ENCODE measurements around the gene HTD2. TPM values are rescaled to one million over a fixed set of nuclear protein-coding genes. Genes with fewer than 3 reads are reported as not detected.

The HTD2 gene
- total RNA-seq (2022) (8.2 and 13.2 TPM in 2 replicates), Bru-seq, nascent RNA (percentile 87 among the genes with signal in this experiment), BruChase-seq, experiment 1, labeled RNA remaining after a 2-hour chase (percentile 74 among the genes with signal in this experiment), BruChase-seq, experiment 2, labeled RNA remaining after a 6-hour chase (percentile 66 among the genes with signal in this experiment)
- long read RNA-seq, transcript HTD2-206 (5 exons, 1,378 nt): major isoform, 16 of 23 reads
- long read RNA-seq, transcript HTD2-201 (5 exons, 1,508 nt): minor isoform, 6 of 23 reads
- long read RNA-seq, partial matches to known transcripts: 1 of 23 reads
- long read RNA-seq, other reads (novel, unspliced or antisense): 0 of 23 reads

DNA sequence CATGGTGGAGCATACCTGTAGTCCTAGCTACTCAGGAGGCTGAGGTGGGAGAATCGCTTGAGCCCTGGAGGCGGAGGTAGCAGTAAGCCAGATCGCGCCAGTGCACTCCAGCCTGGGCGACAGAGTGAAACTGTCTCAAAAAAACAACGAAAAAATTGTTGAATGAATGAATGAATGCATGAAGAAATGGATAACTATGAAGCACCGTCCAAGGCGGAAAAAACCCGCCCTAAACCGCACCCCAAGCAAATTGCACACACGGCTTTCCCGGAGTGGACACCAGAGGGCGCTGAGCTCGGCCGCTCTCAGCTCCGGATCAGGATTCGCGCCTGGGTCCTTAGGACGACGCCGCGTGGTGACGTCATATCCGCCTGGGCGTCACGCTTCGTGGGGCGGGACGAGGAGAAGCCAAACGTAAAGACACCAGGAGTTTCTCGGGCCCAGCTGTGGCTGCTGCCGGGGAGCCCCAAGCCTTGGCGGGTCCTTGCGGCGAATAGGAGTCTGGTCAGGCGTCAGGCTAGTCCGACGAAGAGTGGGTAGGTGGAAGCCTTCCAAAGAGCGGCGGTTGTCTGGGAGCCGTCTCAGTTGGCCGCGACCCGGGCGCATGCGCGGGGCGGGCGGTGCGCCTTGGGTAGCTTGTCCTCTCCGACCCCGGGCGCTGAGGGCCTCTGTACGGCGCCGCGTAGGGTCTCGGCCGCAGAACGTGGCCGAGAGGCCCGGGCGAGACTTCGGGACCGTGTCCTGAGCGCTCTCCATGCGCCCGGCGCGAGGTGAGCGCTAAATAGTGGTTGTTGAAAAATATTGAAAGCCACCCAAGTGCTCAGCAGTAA lies at the start of gene HTD2, which contains the start of gene RPP14:
Gene HTD2 (plus strand): TSS at position 639 of the 830 bp plus-strand sequence. CDS start 11,094 bp downstream, outside the sequence.
Gene RPP14 (plus strand): TSS at position 364 of the 830 bp plus-strand sequence. CDS start 4,085 bp downstream, outside the sequence.
- peaks cover 3% of the 10 kb centered on the region; the same call in 1 of the 2 replicates for H3K9me3 ChIP-seq
- Mint-ChIP-seq H3K27me3 (ENCODE audit: insufficient read depth, unreplicated experiment) (no peaks in the 10 kb centered on the region), H3K4me3 (ENCODE audit: unreplicated experiment) (peak within 1 kb of the TSS; percentile 99), H3K9me3 (ENCODE audit: unreplicated experiment) (no peaks in the 10 kb centered on the region), H3K27ac (ENCODE audit: unreplicated experiment) (peak within 1 kb of the TSS; percentile 99), H3K36me3 (ENCODE audit: insufficient read depth, unreplicated experiment) (peaks cover 41% of the 10 kb centered on the region), H3K4me1 (ENCODE audit: low read depth, unreplicated experiment) (peaks cover 7% of the 10 kb centered on the region)
- no peaks in the 10 kb centered on the region for H3K27me3 ChIP-seq (replicated peaks; ENCODE audit: control insufficient read depth, insufficient read depth, low read length)
- ChIA-PET POLR2A (interaction anchor here (0.5 to 1.4 kb wide), 12 partner anchors 19 to 708 kb away, joined by 3 to 6 read pairs (median 4); partner anchors contain the start of gene ARF4), CTCF (interaction anchor here (0.6 to 2.5 kb wide), 25 partner anchors 10 to 1132 kb away, joined by 3 to 34 read pairs (median 4); partner anchors contain the start of genes ABHD6, FLNB and PXK)
- BruUV-seq (replicated peaks): TSS peak; percentile 57
- peak within 1 kb of the TSS; percentile 54 for H3K4me3 ChIP-seq (ENCODE audit: low read depth, low read length)
- TF ChIP-seq, protein P1, sequence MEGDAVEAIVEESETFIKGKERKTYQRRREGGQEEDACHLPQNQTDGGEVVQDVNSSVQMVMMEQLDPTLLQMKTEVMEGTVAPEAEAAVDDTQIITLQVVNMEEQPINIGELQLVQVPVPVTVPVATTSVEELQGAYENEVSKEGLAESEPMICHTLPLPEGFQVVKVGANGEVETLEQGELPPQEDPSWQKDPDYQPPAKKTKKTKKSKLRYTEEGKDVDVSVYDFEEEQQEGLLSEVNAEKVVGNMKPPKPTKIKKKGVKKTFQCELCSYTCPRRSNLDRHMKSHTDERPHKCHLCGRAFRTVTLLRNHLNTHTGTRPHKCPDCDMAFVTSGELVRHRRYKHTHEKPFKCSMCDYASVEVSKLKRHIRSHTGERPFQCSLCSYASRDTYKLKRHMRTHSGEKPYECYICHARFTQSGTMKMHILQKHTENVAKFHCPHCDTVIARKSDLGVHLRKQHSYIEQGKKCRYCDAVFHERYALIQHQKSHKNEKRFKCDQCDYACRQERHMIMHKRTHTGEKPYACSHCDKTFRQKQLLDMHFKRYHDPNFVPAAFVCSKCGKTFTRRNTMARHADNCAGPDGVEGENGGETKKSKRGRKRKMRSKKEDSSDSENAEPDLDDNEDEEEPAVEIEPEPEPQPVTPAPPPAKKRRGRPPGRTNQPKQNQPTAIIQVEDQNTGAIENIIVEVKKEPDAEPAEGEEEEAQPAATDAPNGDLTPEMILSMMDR (IDR thresholded peaks at IDR 0.05; ENCODE audit: insufficient read depth in 1 of 2, low read depth in 1 of 2, low read length in 1 of 2, severe bottlenecking in 1 of 2, unreplicated experiment in 1 of 2): peak; percentile 74 to 92
- intact Hi-C loops (cut with micrococcal nuclease; ENCODE audit: unreplicated experiment): loop anchor here (2.0 kb wide), 3 partner anchors 57 to 227 kb away; partner anchors contain the start of gene ABHD6
- DNase-seq: peak; percentile 96 to 97
- H3K36me3 ChIP-seq (ENCODE audit: control insufficient read depth, insufficient read depth, low read length): peaks cover 2% of the 10 kb centered on the region; the same call in 1 of the 2 replicates
- H3K4me1 ChIP-seq: 0 out of 2 replicates have a peak, but pooled peaks cover 10% of the 10 kb centered on the region

DNA sequence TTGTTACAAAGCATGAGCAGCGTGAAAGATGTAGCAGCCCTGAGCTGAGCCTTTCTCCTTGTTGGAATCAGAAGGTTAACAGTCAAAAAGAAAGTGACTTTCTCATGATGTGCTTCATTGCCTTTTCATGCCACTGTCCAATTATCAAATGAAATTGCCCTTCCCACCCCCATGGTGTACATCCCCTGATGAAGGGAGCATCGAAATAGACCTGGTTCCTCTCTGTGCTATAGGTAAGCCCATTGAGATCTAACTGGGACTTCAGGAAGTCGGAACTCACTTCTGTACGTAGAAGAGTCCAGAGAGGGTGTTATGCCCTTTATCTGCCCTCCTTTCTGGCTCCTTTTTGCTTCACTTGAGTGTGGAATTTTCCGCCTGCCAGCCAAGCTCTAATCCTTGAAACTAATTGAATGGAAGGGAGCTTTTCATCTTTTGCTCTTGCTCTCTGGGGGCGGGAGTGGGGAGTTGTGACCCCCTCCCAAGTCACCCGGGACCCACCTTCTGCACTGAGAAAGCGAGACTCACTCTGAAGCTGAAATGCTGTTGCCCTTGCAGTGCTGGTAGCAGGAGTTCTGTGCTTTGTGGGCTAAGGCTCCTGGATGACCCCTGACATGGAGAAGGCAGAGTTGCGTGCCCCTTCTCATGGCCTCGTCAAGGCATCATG lies 47.8 kb upstream of the HTD2 start:
- TF ChIP-seq, protein P1 (IDR thresholded peaks at IDR 0.05; ENCODE audit: insufficient read depth in 1 of 2, low read depth in 1 of 2, low read length in 1 of 2, severe bottlenecking in 1 of 2, unreplicated experiment in 1 of 2): no peak
- Histone ChIP-seq H3K9me3 (no peaks in the 10 kb centered on the region), H3K4me3 (ENCODE audit: low read depth, low read length) (no peak overlapping the region), H3K4me1 (no peaks in the 10 kb centered on the region), H3K36me3 (ENCODE audit: control insufficient read depth, insufficient read depth, low read length) (no peaks in the 10 kb centered on the region), H3K27me3 (replicated peaks; ENCODE audit: control insufficient read depth, insufficient read depth, low read length) (no peaks in the 10 kb centered on the region)
- Mint-ChIP-seq H3K9me3 (ENCODE audit: unreplicated experiment) (no peaks in the 10 kb centered on the region), H3K4me3 (ENCODE audit: unreplicated experiment) (no peak overlapping the region), H3K27me3 (ENCODE audit: insufficient read depth, unreplicated experiment) (no peaks in the 10 kb centered on the region), H3K4me1 (ENCODE audit: low read depth, unreplicated experiment) (no peaks in the 10 kb centered on the region), H3K36me3 (ENCODE audit: insufficient read depth, unreplicated experiment) (no peaks in the 10 kb centered on the region), H3K27ac (ENCODE audit: unreplicated experiment) (no peak overlapping the region)
- CTCF ChIA-PET: no interaction called here
- POLR2A ChIA-PET: no interaction called here
- no TSS peak for BruUV-seq (replicated peaks)
- no peak for DNase-seq
- intact Hi-C loops (cut with micrococcal nuclease; ENCODE audit: unreplicated experiment): no loop called here
